ENCODE measurements around the gene AKT2.

The AKT2 gene

DNA sequence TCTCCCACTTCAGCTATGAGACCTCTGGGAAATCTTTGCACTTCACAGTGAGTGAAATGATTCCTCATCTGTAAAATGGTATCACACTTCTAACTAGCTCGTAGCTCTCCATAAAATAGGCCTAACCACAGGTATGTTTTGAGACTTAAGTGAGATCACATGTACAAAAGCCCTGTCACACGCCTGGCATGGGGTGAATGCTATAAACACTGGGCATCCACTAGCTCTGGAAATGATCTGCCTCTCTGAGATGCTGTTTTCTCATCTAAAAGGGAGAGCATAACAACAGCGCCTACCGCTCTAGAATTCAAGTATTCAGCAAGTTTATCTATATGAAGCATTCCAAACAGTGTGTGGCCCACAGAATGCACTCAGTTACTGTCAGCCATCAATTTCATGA lies 2.2 kb downstream of the AKT2 start:
- peak overlapping the region; percentile 98; the same call in 1 of the 2 replicates for H3K9ac ChIP-seq (ENCODE audit: low read depth, low read length)
- 0 out of 2 replicates have a peak overlapping the region, but pooled peaks have one; percentile 96 for H3K27ac ChIP-seq (ENCODE audit: low read length)
- H3K4me1 ChIP-seq (ENCODE audit: insufficient read depth, low read length), result peaks cover 42% of the 10 kb centered on the region
- no peaks in the 10 kb centered on the region for H3K27me3 ChIP-seq (ENCODE audit: insufficient read depth, low read length, poor library complexity)
- H3K79me2 ChIP-seq (ENCODE audit: insufficient read depth, low read length), result peaks cover 69% of the 10 kb centered on the region
- no peak overlapping the region for H2AFZ ChIP-seq (ENCODE audit: low read depth, low read length)
- peaks cover 60% of the 10 kb centered on the region for H4K20me1 ChIP-seq (ENCODE audit: insufficient read depth, low read length)
- no peak overlapping the region for H3K4me3 ChIP-seq (ENCODE audit: low read depth in 1 of 2, low read length in 2 of 2)
- peak overlapping the region; percentile 82; the same call in 1 of the 2 replicates for H3K4me2 ChIP-seq (ENCODE audit: insufficient read depth, low read length)
- H3K9me3 ChIP-seq (ENCODE audit: insufficient read depth, low read length, severe bottlenecking), result no peaks in the 10 kb centered on the region
- TF ChIP-seq, protein P1, sequence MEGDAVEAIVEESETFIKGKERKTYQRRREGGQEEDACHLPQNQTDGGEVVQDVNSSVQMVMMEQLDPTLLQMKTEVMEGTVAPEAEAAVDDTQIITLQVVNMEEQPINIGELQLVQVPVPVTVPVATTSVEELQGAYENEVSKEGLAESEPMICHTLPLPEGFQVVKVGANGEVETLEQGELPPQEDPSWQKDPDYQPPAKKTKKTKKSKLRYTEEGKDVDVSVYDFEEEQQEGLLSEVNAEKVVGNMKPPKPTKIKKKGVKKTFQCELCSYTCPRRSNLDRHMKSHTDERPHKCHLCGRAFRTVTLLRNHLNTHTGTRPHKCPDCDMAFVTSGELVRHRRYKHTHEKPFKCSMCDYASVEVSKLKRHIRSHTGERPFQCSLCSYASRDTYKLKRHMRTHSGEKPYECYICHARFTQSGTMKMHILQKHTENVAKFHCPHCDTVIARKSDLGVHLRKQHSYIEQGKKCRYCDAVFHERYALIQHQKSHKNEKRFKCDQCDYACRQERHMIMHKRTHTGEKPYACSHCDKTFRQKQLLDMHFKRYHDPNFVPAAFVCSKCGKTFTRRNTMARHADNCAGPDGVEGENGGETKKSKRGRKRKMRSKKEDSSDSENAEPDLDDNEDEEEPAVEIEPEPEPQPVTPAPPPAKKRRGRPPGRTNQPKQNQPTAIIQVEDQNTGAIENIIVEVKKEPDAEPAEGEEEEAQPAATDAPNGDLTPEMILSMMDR (IDR thresholded peaks at IDR 0.05; ENCODE audit: borderline replicate concordance, extremely low read depth, low read length, poor library complexity, severe bottlenecking), result no peak
- no peak for ATAC-seq (ENCODE audit: insufficient read depth, low read depth)
- no peak for DNase-seq
- peaks cover 25% of the 10 kb centered on the region for H3K36me3 ChIP-seq (ENCODE audit: insufficient read depth, low read length)

DNA sequence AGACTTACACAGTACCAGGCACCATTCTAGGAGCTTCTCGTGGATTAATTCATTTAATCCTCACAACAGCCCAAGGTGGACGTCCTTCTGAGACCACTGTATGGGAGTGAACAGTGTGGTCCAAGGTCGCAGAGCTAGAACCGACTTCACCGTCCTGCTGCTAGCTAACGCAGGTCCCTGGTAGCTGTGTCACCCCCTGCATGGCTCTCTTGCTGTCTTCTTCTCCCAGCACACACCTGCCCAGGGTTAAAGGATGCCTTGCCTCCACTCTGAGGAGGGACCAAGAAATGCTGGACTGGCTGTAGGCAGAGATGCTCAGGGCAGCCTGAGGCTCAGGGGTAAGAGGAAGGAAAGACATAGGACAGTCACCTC lies 3.0 kb downstream of the AKT2 start:
- Histone ChIP-seq H4K20me1 (ENCODE audit: insufficient read depth, low read length) (peaks cover 67% of the 10 kb centered on the region), H3K4me1 (ENCODE audit: insufficient read depth, low read length) (peaks cover 42% of the 10 kb centered on the region), H3K9ac (ENCODE audit: low read depth, low read length) (peak overlapping the region; percentile 3; the same call in 1 of the 2 replicates), H2AFZ (ENCODE audit: low read depth, low read length) (no peak overlapping the region), H3K79me2 (ENCODE audit: insufficient read depth, low read length) (peaks cover 76% of the 10 kb centered on the region), H3K27me3 (ENCODE audit: insufficient read depth, low read length, poor library complexity) (no peaks in the 10 kb centered on the region), H3K27ac (ENCODE audit: low read length) (0 out of 2 replicates have a peak overlapping the region, but pooled peaks have one; percentile 6), H3K36me3 (ENCODE audit: insufficient read depth, low read length) (peaks cover 25% of the 10 kb centered on the region), H3K9me3 (ENCODE audit: insufficient read depth, low read length, severe bottlenecking) (no peaks in the 10 kb centered on the region), H3K4me2 (ENCODE audit: insufficient read depth, low read length) (peak overlapping the region; percentile 26; the same call in 1 of the 2 replicates), H3K4me3 (ENCODE audit: low read depth in 1 of 2, low read length in 2 of 2) (no peak overlapping the region)
- DNase-seq (no peak), ATAC-seq (ENCODE audit: insufficient read depth, low read depth) (no peak)
- TF ChIP-seq, protein P1 (IDR thresholded peaks at IDR 0.05; ENCODE audit: borderline replicate concordance, extremely low read depth, low read length, poor library complexity, severe bottlenecking), result no peak
- TF ChIP-seq EZH2 (IDR thresholded peaks at IDR 0.05; ENCODE audit: borderline replicate concordance, low read depth, low read length, severe bottlenecking), result no peak

DNA sequence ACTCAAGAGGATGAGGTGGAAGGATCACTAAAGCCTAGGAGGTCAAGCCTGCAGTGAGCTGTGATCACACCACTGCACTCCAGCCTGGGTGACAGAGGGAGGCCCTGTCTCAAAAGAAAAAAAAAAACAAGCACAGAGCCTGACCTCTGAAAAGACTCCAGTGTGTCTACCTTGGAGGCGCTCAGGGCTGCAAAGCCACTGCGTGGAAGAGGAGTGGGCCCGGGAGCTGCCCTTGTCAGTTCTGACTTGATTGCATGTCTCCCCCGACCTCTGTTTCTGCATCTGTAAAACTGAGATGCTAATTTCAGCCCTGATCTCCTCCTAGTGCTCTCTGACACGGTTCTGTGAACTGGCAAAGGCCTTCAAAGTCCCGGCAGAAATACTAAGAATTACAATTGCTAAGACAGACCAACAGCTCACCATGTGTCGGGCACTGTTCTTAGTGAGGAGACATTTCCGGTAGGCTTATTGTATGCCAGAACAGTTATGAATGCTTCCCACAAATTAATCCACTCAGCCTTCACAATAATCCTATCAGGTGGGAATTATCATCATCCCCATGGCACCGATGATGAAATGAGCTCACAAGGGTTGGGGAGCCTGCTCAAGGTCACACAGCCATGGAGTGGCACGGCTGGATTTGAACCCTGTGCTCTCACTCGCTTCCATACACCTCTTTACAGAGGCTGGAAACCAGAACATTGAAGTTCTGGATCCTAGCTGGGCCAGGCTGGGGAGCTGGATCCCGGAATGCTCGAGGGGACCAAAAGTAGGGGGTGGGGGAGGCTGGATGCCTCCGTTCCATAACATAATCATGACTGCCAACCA lies 3.5 kb downstream of the AKT2 start:
- Histone ChIP-seq H3K4me2 (ENCODE audit: insufficient read depth, low read length) (no peak overlapping the region), H4K20me1 (ENCODE audit: insufficient read depth, low read length) (peaks cover 73% of the 10 kb centered on the region), H3K9ac (ENCODE audit: low read depth, low read length) (peak overlapping the region; percentile 3; the same call in 1 of the 2 replicates), H3K36me3 (ENCODE audit: insufficient read depth, low read length) (peaks cover 25% of the 10 kb centered on the region), H2AFZ (ENCODE audit: low read depth, low read length) (no peak overlapping the region), H3K4me1 (ENCODE audit: insufficient read depth, low read length) (peaks cover 37% of the 10 kb centered on the region), H3K79me2 (ENCODE audit: insufficient read depth, low read length) (peaks cover 82% of the 10 kb centered on the region), H3K9me3 (ENCODE audit: insufficient read depth, low read length, severe bottlenecking) (no peaks in the 10 kb centered on the region), H3K27ac (ENCODE audit: low read length) (0 out of 2 replicates have a peak overlapping the region, but pooled peaks have one; percentile 6), H3K4me3 (ENCODE audit: low read depth in 1 of 2, low read length in 2 of 2) (no peak overlapping the region), H3K27me3 (ENCODE audit: insufficient read depth, low read length, poor library complexity) (no peaks in the 10 kb centered on the region)
- no peak for DNase-seq
- TF ChIP-seq, protein P1 (IDR thresholded peaks at IDR 0.05; ENCODE audit: borderline replicate concordance, extremely low read depth, low read length, poor library complexity, severe bottlenecking), result no peak
- ATAC-seq (ENCODE audit: insufficient read depth, low read depth), result no peak
